Psoas muscle (tissue), 8 donors: ENCODE measurements around the gene RAD51B. TPM values are rescaled to one million over a fixed set of nuclear protein-coding genes. Genes with fewer than 3 reads are reported as not detected.

ENCODE experiments used
- ATAC-seq, 4 donors: fragments of 200-7000 bp; cut with Tn5 transposase; one replicate each; pipeline ENCODE4 v1.9.1; 2020; ENCODE audit warnings: moderate library complexity in 3 of 4, mild to moderate bottlenecking in 2 of 4
- DNase-seq, 2 donors: peaks; one replicate each; pipeline ENCODE4 v3.0.0-alpha.2; 2020
- H3K27ac ChIP-seq: fragments of 200-600 bp; one replicate; pipeline ENCODE4 v1.8.0; 2022
- H3K27me3 ChIP-seq, 3 donors: fragments of 200-600 bp in 1 of 3; one replicate each; pipeline versions ENCODE4 v1.6.1 to v1.8.0; 2013 to 2022; ENCODE audit warnings: low read length in 2 of 3, mild to moderate bottlenecking in 2 of 3, moderate library complexity in 1 of 3; ENCODE audit not compliant: insufficient read depth in 3 of 3
- H3K36me3 ChIP-seq, 2 donors: fragments of 200-600 bp in 1 of 2; one replicate each; pipeline versions ENCODE4 v1.6.1 to v1.8.0; 2013 to 2022; ENCODE audit warnings: low read depth in 1 of 2, mild to moderate bottlenecking in 1 of 2, moderate library complexity in 1 of 2; ENCODE audit not compliant: insufficient read depth in 1 of 2
- H3K4me1 ChIP-seq: fragments of 200-600 bp; one replicate; pipeline ENCODE4 v1.8.0; 2022
- H3K4me3 ChIP-seq: fragments of 200-600 bp; one replicate; pipeline ENCODE4 v1.8.0; 2022; ENCODE audit warnings: mild to moderate bottlenecking
- H3K9me3 ChIP-seq: fragments of 200-600 bp; one replicate; pipeline ENCODE4 v1.8.0; 2022
- WGBS, 3 donors: extraction: QIAGEN DNeasy Blood & Tissue Kit; methylation state at CpG; one replicate each; pipeline versions ENCODE4 v1.1.6 to v1.1.7; 2013; 5-methylcytosine and 5-hydroxymethylcytosine counted together
- intact Hi-C, 2 donors: fragments of 100-400 bp; cut with DNase I; formaldehyde crosslinking; loops; one replicate each; pipeline versions ENCODE4 v1.11.0 to v1.14.2; 2022
- polyA plus RNA-seq, 3 donors: library from polyadenylated mRNA; stranded (reverse); fragments of 200-250 nt; gene quantifications; one replicate each; pipeline ENCODE4 v1.2.3, GENCODE V29; 2013
- total RNA-seq, 4 donors: library from RNA; stranded (reverse); fragmentation: NEBNext Ultra II Directional in 2 of 4; extraction: Animal tissue kit (Norgen Biotek cat#: 25700) in 2 of 4; gene quantifications; one replicate each; pipeline versions ENCODE4 v1.2.1 to v1.2.4, GENCODE V29; 2021 to 2023
- TF ChIP-seq, protein P1 (sequence below): fragments of 200-600 bp; IDR thresholded peaks from one replicate; pipeline ENCODE4 v1.8.0; 2022; ENCODE audit warnings: antibody characterized with exemption
- donor health status: healthy with polysubstance abuse.
- donor health status: DM: no; HTN: no; CAD: no; lungs with moderate emphysema.
- donor health status: Bipolar disorder and iron deficiency.
- donor health status: healthy.
- donor health status: DM: yes; HTN: yes; CAD: no.
- donor health status: DM: no; HTN: no; CAD: no.
- donor health status: DM: no; HTN: no; CAD: no.
- donor health status: DM: yes; HTN: yes; CAD: no.

RAD51B gene
- total and polyA plus RNA-seq, 7 donors = 0.60 to 7.2 (median 2.2) TPM

DNA sequence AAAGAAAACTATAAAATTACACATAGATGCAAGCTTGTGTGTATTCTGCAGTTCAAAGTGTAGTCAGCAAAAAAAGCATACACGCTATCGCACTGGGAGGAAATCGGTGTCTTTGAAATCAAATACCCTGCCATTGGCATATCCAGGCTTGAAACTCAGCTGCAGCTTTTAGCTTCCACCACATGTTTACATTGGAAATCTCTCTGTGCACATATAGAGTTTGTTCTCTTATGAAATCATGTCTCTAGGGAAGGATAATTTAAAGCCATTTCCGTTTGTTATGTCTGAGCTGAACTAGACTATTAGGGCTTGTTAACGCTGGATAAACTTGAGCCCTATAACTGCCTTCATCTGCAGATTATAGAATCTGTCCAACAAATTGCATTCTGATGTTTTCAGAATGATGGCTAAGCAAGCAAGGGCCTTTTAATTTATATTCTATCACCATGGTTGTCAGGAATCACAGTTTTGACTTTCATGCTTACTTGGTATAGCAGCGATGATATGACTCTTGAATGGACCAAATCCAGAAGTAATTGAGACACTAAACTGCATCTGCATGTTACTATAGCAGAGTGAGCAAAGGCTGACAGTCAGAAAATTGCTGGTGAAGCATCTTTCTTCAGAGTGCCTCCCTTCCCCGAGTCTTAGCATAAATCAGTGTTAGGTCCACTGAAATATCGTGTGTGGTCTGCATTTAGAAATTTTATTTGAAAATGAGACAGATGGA, 530.5 kb downstream of the RAD51B start:
- ATAC-seq = no peak
- 55 to 70% (median 65%) methylated on average over 8 of the region's 8 CpGs for WGBS, 3 donors
- intact Hi-C loops = no loop called here
- H3K4me1 ChIP-seq = no peaks in the 10 kb centered on the region
- no peak for DNase-seq
- no peak overlapping the region for H3K4me3 ChIP-seq
- no peaks in the 10 kb centered on the region for H3K9me3 ChIP-seq
- H3K36me3 ChIP-seq = no peaks in the 10 kb centered on the region
- TF ChIP-seq, protein P1, sequence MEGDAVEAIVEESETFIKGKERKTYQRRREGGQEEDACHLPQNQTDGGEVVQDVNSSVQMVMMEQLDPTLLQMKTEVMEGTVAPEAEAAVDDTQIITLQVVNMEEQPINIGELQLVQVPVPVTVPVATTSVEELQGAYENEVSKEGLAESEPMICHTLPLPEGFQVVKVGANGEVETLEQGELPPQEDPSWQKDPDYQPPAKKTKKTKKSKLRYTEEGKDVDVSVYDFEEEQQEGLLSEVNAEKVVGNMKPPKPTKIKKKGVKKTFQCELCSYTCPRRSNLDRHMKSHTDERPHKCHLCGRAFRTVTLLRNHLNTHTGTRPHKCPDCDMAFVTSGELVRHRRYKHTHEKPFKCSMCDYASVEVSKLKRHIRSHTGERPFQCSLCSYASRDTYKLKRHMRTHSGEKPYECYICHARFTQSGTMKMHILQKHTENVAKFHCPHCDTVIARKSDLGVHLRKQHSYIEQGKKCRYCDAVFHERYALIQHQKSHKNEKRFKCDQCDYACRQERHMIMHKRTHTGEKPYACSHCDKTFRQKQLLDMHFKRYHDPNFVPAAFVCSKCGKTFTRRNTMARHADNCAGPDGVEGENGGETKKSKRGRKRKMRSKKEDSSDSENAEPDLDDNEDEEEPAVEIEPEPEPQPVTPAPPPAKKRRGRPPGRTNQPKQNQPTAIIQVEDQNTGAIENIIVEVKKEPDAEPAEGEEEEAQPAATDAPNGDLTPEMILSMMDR = no peak
- H3K27me3 ChIP-seq = no peaks in the 10 kb centered on the region
- no peak overlapping the region for H3K27ac ChIP-seq

DNA sequence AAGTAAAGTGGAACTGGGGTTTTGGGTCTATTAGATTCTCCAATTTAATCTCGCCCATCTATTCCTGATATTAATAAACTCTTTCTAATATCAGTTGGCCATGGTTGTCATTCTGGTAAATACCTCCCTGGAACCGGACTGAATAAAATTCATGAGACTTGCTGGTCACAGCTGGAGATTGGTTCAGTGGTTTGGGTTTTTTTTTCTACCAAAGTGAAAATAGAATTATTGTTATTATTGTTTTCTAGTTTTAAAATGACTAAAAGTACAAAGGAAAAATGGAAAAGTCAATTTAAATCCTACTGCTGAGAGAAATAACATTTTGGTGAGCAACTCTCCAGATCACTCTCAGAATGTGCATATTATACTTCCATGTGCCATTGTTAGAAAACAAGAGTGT, 535.8 kb downstream of the RAD51B start:
- Histone ChIP-seq H3K27ac (no peak overlapping the region), H3K36me3 (no peaks in the 10 kb centered on the region), H3K4me3 (no peak overlapping the region), H3K4me1 (peaks cover 3% of the 10 kb centered on the region), H3K9me3 (no peaks in the 10 kb centered on the region), H3K27me3 (no peaks in the 10 kb centered on the region)
- WGBS, 3 donors = 84 to 89% (median 88%) methylated on average over 2 of the region's 2 CpGs
- ATAC-seq = no peak
- intact Hi-C loops = no loop called here
- DNase-seq = no peak
- TF ChIP-seq, protein P1 = no peak

DNA sequence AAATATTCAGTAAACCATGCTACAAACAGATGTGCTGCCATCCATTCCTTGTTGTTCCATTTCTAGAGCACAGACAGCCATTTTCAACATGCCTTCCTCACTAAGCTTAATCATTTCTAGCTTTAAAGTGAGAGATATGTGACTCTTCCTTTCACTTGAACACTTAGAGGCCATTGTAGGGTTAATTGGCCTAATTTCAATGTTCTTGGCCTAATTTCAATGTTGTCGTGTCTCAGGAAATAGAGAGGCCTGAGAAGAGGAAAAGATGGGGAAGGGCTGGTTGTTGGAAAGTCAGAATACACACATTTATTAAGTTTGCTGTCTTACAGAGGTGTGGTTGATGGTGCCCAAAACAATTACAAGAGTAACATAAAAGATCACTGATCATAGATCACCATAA, 538.2 kb downstream of the RAD51B start:
- H3K4me3 ChIP-seq = no peak overlapping the region
- no peak overlapping the region for H3K27ac ChIP-seq
- no peak for DNase-seq
- peaks cover 3% of the 10 kb centered on the region for H3K4me1 ChIP-seq
- 0 to 4% (median 0%) methylated on average over 1 of the region's 1 CpG for WGBS, 3 donors
- no peaks in the 10 kb centered on the region for H3K36me3 ChIP-seq
- TF ChIP-seq, protein P1 = no peak
- no peak for ATAC-seq
- no peaks in the 10 kb centered on the region for H3K9me3 ChIP-seq
- intact Hi-C loops = no loop called here
- no peaks in the 10 kb centered on the region for H3K27me3 ChIP-seq

DNA sequence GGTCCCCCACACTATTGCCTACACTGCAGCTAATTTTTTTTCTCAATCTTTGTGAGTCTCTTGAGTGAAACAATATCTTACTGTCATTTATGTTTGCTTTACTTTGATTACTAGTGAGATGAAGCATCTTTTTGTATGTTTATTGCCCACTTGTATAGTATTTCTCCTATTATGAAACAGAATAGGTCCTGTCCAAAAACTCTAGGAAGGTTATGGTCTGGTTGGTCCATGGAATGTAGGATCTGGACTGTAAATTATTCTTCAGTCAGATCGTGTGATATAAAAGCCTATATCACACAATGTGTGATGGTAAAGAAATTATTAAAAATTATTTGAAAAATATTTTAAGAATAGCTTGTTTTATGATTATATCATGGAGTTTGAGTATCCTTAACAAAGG, 538.9 kb downstream of the RAD51B start:
- H3K4me1 ChIP-seq = peaks cover 3% of the 10 kb centered on the region
- H3K36me3 ChIP-seq = no peaks in the 10 kb centered on the region
- TF ChIP-seq, protein P1 = no peak
- intact Hi-C loops = no loop called here
- no peaks in the 10 kb centered on the region for H3K27me3 ChIP-seq
- ATAC-seq (no peak), DNase-seq (no peak)
- WGBS, 3 donors = 75 to 87% (median 84%) methylated on average over 1 of the region's 1 CpG
- H3K4me3 ChIP-seq = no peak overlapping the region
- H3K27ac ChIP-seq = no peak overlapping the region
- H3K9me3 ChIP-seq = no peaks in the 10 kb centered on the region
